Measurements from ENCODE around the gene NDUFB6.

GRCh38 chr9:32503008-32503407 lies 70.0 kb downstream of the NDUFB6 start:
- TF ChIP-seq CTCF (IDR thresholded peaks at IDR 0.05): no peak
- TF ChIP-seq POLR2A (IDR thresholded peaks at IDR 0.05): no peak

Data from body of pancreas (tissue), 4 donors.